Measurements from ENCODE around the gene CLCN1. TPM values are rescaled to one million over a fixed set of nuclear protein-coding genes. Genes with fewer than 3 reads are reported as not detected.

The CLCN1 gene
- total and polyA plus RNA-seq, 10 donors: 0.06 to 0.54 (median 0.08) TPM; not detected in 3

DNA sequence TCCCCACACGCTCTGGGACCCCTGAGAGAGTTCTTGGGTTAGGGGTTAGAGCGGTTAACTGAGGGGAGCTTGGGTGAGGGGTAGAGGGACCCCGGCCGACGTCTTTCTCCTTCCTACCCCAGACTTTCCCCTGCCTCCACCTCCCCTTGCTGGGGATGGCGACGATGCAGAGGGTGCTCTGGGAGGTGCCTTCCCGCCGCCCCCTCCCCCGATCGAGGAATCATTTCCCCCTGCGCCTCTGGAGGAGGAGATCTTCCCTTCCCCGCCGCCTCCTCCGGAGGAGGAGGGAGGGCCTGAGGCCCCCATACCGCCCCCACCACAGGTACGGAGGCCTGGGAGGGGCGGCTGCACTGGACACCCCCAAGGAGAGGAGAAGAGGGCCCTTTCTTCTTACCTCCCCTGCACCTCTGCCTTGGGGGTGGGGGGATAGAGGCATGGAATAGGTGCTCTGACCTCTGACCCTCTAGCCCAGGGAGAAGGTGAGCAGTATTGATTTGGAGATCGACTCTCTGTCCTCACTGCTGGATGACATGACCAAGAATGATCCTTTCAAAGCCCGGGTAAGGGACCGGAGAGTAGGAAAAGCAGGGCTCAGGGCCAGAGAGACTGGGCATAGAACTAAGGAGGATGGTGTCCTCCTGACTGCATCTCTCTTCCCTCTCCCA, 66.3 kb downstream of the CLCN1 start:
- Histone ChIP-seq H3K4me1 (peaks cover 29 to 88% (median 78%) of the 10 kb centered on the region in 6 donors), H3K9me3 (no peaks in the 10 kb centered on the region), H3K4me3 (peak overlapping the region; percentile 72 to 98 (median 84)), H3K27ac (peak overlapping the region; percentile 96 to 100 (median 98)), H3K27me3 (replicated peaks in 1 of 7) (no peaks in the 10 kb centered on the region), H3K36me3 (peaks cover 0 to 37% (median 3%) of the 10 kb centered on the region in 6 donors)
- DNase-seq: no peak
- TF ChIP-seq, protein P1, sequence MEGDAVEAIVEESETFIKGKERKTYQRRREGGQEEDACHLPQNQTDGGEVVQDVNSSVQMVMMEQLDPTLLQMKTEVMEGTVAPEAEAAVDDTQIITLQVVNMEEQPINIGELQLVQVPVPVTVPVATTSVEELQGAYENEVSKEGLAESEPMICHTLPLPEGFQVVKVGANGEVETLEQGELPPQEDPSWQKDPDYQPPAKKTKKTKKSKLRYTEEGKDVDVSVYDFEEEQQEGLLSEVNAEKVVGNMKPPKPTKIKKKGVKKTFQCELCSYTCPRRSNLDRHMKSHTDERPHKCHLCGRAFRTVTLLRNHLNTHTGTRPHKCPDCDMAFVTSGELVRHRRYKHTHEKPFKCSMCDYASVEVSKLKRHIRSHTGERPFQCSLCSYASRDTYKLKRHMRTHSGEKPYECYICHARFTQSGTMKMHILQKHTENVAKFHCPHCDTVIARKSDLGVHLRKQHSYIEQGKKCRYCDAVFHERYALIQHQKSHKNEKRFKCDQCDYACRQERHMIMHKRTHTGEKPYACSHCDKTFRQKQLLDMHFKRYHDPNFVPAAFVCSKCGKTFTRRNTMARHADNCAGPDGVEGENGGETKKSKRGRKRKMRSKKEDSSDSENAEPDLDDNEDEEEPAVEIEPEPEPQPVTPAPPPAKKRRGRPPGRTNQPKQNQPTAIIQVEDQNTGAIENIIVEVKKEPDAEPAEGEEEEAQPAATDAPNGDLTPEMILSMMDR (IDR thresholded peaks at IDR 0.05 in 8 of 11, conservative IDR thresholded peaks at IDR 0.05 in 3 of 11): no peak
- TF ChIP-seq POLR2AphosphoS5 (IDR thresholded peaks at IDR 0.05) (no peak), POLR2A (IDR thresholded peaks at IDR 0.05) (no peak)
- intact Hi-C loops (cut with DNase I; ENCODE audit: low total_unique reads): no loop called here
- 22 to 50% (median 27%) methylated on average over 12 to 21 of the region's 21 CpGs for WGBS, 5 donors

DNA sequence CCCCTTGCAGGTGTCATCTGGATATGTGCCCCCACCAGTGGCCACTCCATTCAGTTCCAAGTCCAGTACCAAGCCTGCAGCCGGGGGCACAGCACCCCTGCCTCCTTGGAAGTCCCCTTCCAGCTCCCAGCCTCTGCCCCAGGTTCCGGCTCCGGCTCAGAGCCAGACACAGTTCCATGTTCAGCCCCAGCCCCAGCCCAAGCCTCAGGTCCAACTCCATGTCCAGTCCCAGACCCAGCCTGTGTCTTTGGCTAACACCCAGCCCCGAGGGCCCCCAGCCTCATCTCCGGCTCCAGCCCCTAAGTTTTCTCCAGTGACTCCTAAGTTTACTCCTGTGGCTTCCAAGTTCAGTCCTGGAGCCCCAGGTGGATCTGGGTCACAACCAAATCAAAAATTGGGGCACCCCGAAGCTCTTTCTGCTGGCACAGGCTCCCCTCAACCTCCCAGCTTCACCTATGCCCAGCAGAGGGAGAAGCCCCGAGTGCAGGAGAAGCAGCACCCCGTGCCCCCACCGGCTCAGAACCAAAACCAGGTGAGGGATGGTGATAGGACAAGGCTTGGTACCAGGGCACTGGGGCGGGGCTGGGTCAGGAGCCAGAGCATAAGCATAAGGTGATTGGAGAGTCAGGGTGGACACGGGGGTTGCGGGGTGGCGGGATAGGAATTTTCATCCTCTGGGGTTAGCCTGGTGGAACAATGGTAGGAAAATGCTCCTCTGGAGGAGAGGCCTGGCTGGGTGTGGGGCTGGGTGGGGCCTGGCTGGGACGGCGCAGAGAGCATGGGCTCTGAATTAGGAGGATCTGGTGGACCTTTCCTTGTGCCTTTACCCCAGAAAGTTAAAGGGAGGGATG, 67.1 kb downstream of the CLCN1 start:
- no peaks in the 10 kb centered on the region for H3K9me3 ChIP-seq
- intact Hi-C loops (cut with DNase I; ENCODE audit: low total_unique reads): no loop called here
- H3K27ac ChIP-seq: peak overlapping the region in 7 of 8 donors; percentile 49 to 100 (median 98)
- H3K4me3 ChIP-seq: peak overlapping the region; percentile 72 to 98 (median 84)
- no peaks in the 10 kb centered on the region for H3K27me3 ChIP-seq (replicated peaks in 1 of 7)
- no peak for DNase-seq
- peaks cover 29 to 88% (median 77%) of the 10 kb centered on the region in 6 donors for H3K4me1 ChIP-seq
- 88 to 91% (median 89%) methylated on average over 15 of the region's 15 CpGs for WGBS, 5 donors
- TF ChIP-seq POLR2A (IDR thresholded peaks at IDR 0.05): no peak
- no peak for TF ChIP-seq POLR2AphosphoS5 (IDR thresholded peaks at IDR 0.05)
- TF ChIP-seq, protein P1 (IDR thresholded peaks at IDR 0.05 in 8 of 11, conservative IDR thresholded peaks at IDR 0.05 in 3 of 11): no peak
- H3K36me3 ChIP-seq: peaks cover 0 to 45% (median 10%) of the 10 kb centered on the region in 6 donors

DNA sequence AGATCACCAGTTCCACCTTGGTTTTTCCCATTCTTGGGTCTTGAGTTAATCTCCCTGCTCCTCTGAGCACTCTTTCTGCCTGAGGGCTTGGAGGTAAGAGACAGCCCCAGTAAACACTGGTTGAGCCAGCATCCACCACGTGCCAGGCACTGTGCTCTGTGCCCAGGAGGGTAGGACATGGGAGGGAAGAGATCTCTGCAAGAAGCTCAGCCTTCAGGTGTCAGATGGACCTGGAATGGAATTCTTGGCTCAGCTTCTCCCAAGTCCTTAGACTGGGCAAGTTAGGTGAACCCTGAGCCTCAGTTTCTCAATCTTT, 67.7 kb downstream of the CLCN1 start:
- peaks cover 0 to 50% (median 16%) of the 10 kb centered on the region in 6 donors for H3K36me3 ChIP-seq
- DNase-seq: no peak
- H3K27me3 ChIP-seq (replicated peaks in 1 of 7): no peaks in the 10 kb centered on the region
- H3K4me3 ChIP-seq: peak overlapping the region in 6 of 8 donors; percentile 79 to 98 (median 84)
- TF ChIP-seq, protein P1 (IDR thresholded peaks at IDR 0.05 in 8 of 11, conservative IDR thresholded peaks at IDR 0.05 in 3 of 11): no peak
- TF ChIP-seq POLR2AphosphoS5 (IDR thresholded peaks at IDR 0.05) (no peak), POLR2A (IDR thresholded peaks at IDR 0.05) (no peak)
- peak overlapping the region in 7 of 8 donors; percentile 49 to 100 (median 98) for H3K27ac ChIP-seq
- intact Hi-C loops (cut with DNase I; ENCODE audit: low total_unique reads): no loop called here
- 36 to 92% (median 87%) methylated on average over 1 of the region's 1 CpG for WGBS, 5 donors
- peaks cover 29 to 88% (median 76%) of the 10 kb centered on the region in 6 donors for H3K4me1 ChIP-seq
- no peaks in the 10 kb centered on the region for H3K9me3 ChIP-seq

DNA sequence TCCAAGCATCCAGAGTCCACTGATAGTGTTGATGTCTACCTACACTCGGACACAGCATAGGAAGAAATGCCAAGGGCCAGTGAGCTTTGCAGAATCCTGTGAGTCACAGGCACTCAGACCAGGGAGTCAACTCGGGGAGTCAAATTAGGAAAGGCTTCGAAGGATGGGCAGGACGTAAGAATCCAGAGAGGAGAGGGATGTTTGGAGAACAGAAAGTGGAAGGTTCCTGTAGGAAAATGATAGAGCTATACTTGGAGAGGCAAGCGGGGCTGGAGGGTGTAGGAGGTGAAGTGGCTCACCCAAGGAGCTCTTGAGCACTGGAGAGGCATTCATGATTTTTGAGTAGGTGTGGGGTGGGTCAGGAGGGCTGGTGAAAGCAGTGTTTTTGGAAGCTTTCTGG, 68.2 kb downstream of the CLCN1 start:
- peak overlapping the region in 6 of 8 donors; percentile 79 to 98 (median 84) for H3K4me3 ChIP-seq
- peaks cover 29 to 88% (median 72%) of the 10 kb centered on the region in 6 donors for H3K4me1 ChIP-seq
- intact Hi-C loops (cut with DNase I; ENCODE audit: low total_unique reads): no loop called here
- WGBS, 5 donors: 52 to 66% (median 52%) methylated on average over 5 of the region's 5 CpGs
- DNase-seq: no peak
- peaks cover 0 to 56% (median 21%) of the 10 kb centered on the region in 6 donors for H3K36me3 ChIP-seq
- no peaks in the 10 kb centered on the region for H3K27me3 ChIP-seq (replicated peaks in 1 of 7)
- no peaks in the 10 kb centered on the region for H3K9me3 ChIP-seq
- TF ChIP-seq, protein P1 (IDR thresholded peaks at IDR 0.05 in 8 of 11, conservative IDR thresholded peaks at IDR 0.05 in 3 of 11): no peak
- TF ChIP-seq POLR2A (IDR thresholded peaks at IDR 0.05) (no peak), POLR2AphosphoS5 (IDR thresholded peaks at IDR 0.05) (no peak)
- H3K27ac ChIP-seq: peak overlapping the region in 6 of 8 donors; percentile 98 to 100 (median 98)
